ENCODE results near the gene OR1F1. TPM values are rescaled to one million over a fixed set of nuclear protein-coding genes. Genes with fewer than 3 reads are reported as not detected.

OR1F1 gene
- total RNA-seq, 1 donor from 2014 or later: 0.37 TPM

- H3K27ac Mint-ChIP-seq (ENCODE audit: unreplicated experiment): no peak overlapping the region
- no peak for DNase-seq (ENCODE audit: low spot score)
- no peaks in the 10 kb centered on the region for H3K27me3 Mint-ChIP-seq (ENCODE audit: low read depth)
- no peak for TF ChIP-seq CTCF (IDR thresholded peaks at IDR 0.05)
- peaks cover 9% of the 10 kb centered on the region for H3K36me3 Mint-ChIP-seq (ENCODE audit: low read depth)
- peaks cover 5% of the 10 kb centered on the region for H3K4me1 Mint-ChIP-seq (ENCODE audit: low read depth)
- H3K9me3 Mint-ChIP-seq (ENCODE audit: low read depth): no peaks in the 10 kb centered on the region
- H3K4me3 Mint-ChIP-seq (ENCODE audit: unreplicated experiment): no peak overlapping the region
Measured at GRCh38 chr16:3144321-3144983, 43.6 kb upstream of the OR1F1 start.

GRCh38 chr16:3145151-3145550, 42.9 kb upstream of the OR1F1 start:
- Mint-ChIP-seq H3K36me3 (ENCODE audit: low read depth) (peaks cover 9% of the 10 kb centered on the region), H3K4me1 (ENCODE audit: low read depth) (peaks cover 9% of the 10 kb centered on the region), H3K27me3 (ENCODE audit: low read depth) (no peaks in the 10 kb centered on the region), H3K4me3 (ENCODE audit: unreplicated experiment) (no peak overlapping the region), H3K9me3 (ENCODE audit: low read depth) (no peaks in the 10 kb centered on the region), H3K27ac (ENCODE audit: unreplicated experiment) (no peak overlapping the region)
- TF ChIP-seq CTCF (IDR thresholded peaks at IDR 0.05): no peak
- no peak for DNase-seq (ENCODE audit: low spot score)

GRCh38 chr16:3145660-3146059, 42.3 kb upstream of the OR1F1 start:
- Mint-ChIP-seq H3K27ac (ENCODE audit: unreplicated experiment) (no peak overlapping the region), H3K4me3 (ENCODE audit: unreplicated experiment) (no peak overlapping the region), H3K27me3 (ENCODE audit: low read depth) (no peaks in the 10 kb centered on the region), H3K36me3 (ENCODE audit: low read depth) (peaks cover 9% of the 10 kb centered on the region), H3K9me3 (ENCODE audit: low read depth) (no peaks in the 10 kb centered on the region), H3K4me1 (ENCODE audit: low read depth) (peaks cover 10% of the 10 kb centered on the region)
- no peak for DNase-seq (ENCODE audit: low spot score)
- TF ChIP-seq CTCF (IDR thresholded peaks at IDR 0.05): no peak

GRCh38 chr16:3147046-3147756, 40.8 kb upstream of the OR1F1 start:
- H3K9me3 Mint-ChIP-seq (ENCODE audit: low read depth): no peaks in the 10 kb centered on the region
- peaks cover 19% of the 10 kb centered on the region for H3K4me1 Mint-ChIP-seq (ENCODE audit: low read depth)
- H3K36me3 Mint-ChIP-seq (ENCODE audit: low read depth): peaks cover 4% of the 10 kb centered on the region
- no peak for TF ChIP-seq CTCF (IDR thresholded peaks at IDR 0.05)
- no peak for DNase-seq (ENCODE audit: low spot score)
- no peak overlapping the region for H3K4me3 Mint-ChIP-seq (ENCODE audit: unreplicated experiment)
- no peaks in the 10 kb centered on the region for H3K27me3 Mint-ChIP-seq (ENCODE audit: low read depth)
- H3K27ac Mint-ChIP-seq (ENCODE audit: unreplicated experiment): no peak overlapping the region

GRCh38 chr16:3147757-3148104, 40.3 kb upstream of the OR1F1 start:
- TF ChIP-seq CTCF (IDR thresholded peaks at IDR 0.05): no peak
- Mint-ChIP-seq H3K9me3 (ENCODE audit: low read depth) (no peaks in the 10 kb centered on the region), H3K27ac (ENCODE audit: unreplicated experiment) (no peak overlapping the region)

More at GRCh38 chr16:3147757-3148104, 40.3 kb upstream of the OR1F1 start:
- Mint-ChIP-seq H3K4me3 (ENCODE audit: unreplicated experiment) (no peak overlapping the region), H3K4me1 (ENCODE audit: low read depth) (peaks cover 24% of the 10 kb centered on the region), H3K36me3 (ENCODE audit: low read depth) (no peaks in the 10 kb centered on the region), H3K27me3 (ENCODE audit: low read depth) (no peaks in the 10 kb centered on the region)
- DNase-seq (ENCODE audit: low spot score): no peak

Measured in chondrocyte (in vitro differentiated cells).